ENCODE data around the gene SLC4A9. TPM values are rescaled to one million over a fixed set of nuclear protein-coding genes. Genes with fewer than 3 reads are reported as not detected.
"Not testable (repeated sequence)": the region's sequence is repeated elsewhere in the genome, so short reads cannot be mapped to it uniquely, and the experiment has no call there.

SLC4A9 gene
- polyA plus RNA-seq, 4 donors = 17.6 to 46.5 (median 26.9) TPM

DNA sequence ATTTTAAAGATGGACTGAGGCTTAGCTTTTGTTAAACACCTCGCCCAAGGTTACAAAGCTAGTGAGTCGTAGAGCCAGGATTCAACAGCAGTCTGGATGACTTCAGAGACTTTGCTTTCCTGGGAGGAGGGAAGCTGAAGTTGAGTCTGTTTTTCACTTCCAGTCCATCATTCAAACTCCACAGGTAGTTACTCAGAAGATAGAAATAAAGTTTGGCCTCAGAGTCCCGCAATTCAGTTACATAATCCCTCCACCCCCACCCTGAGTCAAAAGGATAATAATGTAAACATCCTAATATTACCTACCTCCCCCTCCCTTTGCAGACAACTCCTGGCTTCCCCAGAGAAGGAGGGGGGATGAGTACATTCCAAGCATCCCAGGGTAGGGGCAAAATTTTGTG is 21.7 kb upstream of the SLC4A9 start:
- no peak for DNase-seq (ENCODE audit: low read depth in 4 of 4, low spot score in 2 of 4)

DNA sequence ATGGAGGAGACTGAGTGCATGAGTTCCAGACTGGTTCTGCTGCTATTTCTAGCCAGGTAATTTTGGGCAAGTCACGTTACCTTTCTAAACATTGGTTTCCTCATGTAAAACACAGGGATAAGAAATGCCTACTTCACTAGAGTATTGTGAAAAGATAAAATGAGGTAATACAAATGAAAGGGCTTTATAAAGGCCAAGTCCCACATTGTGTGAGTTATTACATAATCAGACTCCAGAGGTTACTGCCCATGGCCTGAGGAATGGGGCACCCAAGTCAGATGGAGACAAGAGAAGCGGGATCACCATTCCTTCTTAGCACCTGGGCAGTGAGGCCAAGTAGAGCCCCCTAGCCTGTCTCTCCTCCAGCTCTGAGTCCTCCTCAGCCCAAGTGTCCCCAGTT is 21.1 kb upstream of the SLC4A9 start:
- no peak for DNase-seq (ENCODE audit: low read depth in 4 of 4, low spot score in 2 of 4)

DNA sequence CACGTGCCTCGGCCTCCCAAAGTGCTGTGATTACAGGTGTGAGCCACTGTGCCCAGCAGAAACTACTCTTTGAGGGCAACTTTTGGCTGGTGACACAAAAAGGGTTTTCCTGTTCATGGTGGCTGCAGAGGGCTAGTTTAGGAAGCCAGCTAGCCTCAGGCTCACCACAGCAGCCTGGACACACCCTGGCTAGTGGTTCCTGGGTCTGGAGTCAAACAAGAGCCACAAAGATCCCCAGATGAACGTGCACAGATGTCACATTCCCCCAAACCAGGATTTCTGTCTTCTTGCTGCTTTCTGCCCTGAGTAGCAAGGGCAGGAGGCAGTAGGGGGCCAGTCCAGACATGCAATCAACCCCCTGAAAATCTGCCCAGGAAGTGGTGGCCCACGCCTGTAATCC is 20.4 kb upstream of the SLC4A9 start:
- no peak for DNase-seq (ENCODE audit: low read depth in 4 of 4, low spot score in 2 of 4)

DNA sequence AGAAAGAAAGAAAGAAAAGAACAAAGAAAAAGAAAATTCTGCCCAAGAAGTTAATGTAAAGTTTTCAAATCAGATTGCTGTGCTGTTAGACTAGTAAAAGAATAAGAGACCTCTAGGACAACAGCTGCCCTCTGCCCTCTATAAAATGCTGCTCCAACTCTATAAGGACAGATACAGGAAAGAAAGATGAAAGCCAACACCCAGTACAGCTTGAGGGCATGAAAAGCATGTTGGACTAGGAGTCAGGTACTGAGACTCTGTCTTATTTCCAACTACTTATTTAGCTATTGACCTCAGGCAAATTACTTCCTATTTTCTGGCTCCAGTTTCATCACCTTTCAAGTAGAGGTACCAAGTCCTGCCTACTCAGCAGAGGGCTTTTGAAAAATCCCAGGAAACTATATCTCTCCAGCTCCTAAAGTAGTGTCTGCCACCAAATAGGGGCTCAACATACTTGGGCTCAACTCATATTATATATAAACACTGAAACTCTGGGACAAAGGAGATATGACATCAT is 19.3 kb upstream of the SLC4A9 start:
- no peak for DNase-seq (ENCODE audit: low read depth in 4 of 4, low spot score in 2 of 4)

DNA sequence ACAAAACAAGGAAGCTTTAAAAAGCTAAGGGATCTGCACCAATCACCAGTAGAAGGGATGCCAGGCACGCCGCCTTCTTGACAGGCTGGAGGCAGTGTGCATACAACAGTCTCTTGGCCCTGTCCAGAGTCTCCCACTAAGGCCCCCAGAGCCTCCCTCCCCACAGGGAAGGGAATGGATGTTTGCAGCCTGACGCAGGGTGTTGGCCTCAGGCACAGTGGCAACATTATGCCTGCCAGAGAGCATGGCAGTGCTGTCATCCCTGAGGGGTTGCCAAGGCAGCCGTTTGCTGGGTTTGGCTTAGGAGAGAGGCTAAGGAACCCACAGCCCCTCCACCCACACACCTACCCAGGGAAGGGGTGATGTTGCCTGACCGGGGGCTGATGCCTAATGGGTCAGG is 18.4 kb upstream of the SLC4A9 start:
- DNase-seq (ENCODE audit: low read depth in 4 of 4, low spot score in 2 of 4) = no peak

DNA sequence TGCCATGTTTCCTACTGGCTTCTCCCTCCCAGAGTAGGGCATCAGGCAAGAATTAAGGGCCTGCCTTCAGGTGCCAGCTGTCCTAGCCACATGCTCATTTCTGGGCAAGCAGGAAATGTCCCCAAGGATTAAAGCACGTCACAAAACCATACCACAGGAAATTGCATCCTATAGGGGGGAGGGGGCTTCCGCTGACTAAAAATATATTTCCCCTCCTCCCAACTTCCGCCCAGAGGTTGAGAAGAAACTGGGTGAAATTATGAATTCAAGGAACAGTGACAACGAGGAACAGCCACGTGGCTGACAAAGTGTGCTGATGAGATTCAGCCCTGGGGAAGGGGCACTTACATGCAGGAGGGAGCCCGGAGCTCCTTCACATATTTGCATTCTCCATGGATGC is 17.7 kb upstream of the SLC4A9 start:
- DNase-seq (ENCODE audit: low read depth in 4 of 4, low spot score in 2 of 4) = no peak

DNA sequence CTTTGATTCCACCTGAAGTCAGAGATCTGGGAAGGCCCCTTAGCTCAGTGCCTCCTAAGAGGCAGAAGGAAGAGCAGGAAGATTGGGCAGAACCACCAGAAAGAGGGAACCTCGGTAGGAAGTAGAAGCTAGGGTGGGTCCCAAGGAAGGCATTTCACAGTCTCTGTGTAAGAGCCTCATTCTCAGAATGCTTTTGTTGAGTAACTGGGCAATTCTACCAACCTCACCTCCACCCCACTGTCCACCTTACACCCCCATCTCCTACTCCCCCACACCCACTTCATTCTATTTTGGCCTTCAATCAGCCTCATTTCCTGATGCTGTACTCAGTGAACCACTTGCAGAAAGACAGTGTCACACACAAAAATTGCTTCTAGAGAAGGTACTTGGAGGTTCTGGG is 17.1 kb upstream of the SLC4A9 start:
- no peak for DNase-seq (ENCODE audit: low read depth in 4 of 4, low spot score in 2 of 4)

DNA sequence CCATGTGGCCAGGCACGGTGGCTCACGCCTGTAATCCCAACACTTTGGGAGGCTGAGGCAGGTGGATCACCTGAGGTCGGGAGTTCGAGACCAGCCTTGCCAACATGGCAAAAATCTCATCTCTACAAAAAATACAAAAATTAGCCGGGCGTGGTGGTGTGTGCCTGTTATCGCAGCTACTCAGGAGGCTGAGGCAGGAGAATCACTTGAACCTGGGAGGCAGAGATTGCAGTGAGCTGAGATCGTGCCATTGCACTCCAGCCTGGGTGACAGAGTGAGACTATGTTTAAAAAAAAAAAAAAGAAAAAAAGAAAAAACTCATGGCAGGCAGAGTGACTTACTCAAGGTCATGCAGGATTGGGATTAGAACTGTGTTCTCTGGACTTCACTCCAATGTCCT is 16.1 kb upstream of the SLC4A9 start:
- not testable (repeated sequence) for DNase-seq (ENCODE audit: low read depth in 4 of 4, low spot score in 2 of 4)

DNA sequence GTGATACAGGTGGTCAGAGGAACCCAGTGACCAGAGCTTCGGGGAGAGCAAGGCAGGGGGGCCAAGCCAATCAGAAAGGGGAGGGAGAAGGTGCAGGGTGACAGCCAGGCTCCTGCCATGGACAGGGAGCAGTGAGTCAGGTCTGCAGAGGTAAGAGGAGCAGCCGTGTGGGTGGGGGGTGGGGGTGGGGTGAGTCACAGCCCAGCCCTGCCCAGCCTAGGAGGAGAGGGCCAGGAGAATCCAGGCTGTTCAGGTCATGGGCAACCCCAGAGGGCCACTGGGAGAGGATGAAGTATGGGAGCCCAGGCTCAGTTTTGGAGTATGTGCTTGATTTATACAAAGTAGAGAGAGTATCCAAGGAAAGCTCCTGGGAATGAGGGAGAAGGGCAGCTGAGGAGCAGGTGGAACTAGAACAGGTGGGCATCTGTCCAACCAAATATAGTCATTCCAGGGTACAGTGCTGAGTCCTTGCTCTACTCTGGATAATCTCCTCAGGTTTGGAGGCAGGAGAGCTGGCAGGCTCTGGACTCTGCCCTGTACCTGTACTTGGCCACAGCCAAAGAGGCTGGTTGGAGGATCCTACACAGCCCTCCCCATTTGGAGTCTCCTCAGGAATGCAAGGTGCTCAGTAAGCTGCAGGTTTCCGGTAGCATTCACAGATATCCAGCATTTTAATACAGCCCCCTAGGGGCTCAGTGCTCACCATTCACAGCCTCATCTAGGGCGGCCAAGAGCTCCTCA is 15.1 kb upstream of the SLC4A9 start:
- no peak for DNase-seq (ENCODE audit: low read depth in 4 of 4, low spot score in 2 of 4)

DNA sequence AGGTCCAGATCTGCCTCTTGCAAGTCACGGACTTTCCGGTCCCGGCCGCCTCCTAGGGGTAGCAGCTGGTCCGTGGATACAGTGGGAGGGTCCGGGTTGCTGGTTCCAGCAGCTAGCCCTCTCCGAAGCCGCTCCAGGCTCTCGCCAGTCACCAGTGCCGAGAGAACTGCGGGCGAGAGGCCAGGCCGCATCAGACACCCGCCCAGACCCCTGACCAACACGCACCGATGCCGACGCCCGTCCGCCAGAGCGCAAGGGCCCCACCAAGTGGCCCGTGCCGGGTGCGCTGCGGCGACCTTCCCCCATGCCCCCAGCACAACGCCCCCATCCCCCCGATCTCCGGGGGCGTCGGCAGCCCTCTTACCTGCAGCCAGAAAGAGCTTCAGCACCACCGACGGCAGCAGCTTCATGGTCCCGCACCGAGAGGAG is 14.1 kb upstream of the SLC4A9 start:
- no peak for DNase-seq (ENCODE audit: low read depth in 4 of 4, low spot score in 2 of 4)

DNA sequence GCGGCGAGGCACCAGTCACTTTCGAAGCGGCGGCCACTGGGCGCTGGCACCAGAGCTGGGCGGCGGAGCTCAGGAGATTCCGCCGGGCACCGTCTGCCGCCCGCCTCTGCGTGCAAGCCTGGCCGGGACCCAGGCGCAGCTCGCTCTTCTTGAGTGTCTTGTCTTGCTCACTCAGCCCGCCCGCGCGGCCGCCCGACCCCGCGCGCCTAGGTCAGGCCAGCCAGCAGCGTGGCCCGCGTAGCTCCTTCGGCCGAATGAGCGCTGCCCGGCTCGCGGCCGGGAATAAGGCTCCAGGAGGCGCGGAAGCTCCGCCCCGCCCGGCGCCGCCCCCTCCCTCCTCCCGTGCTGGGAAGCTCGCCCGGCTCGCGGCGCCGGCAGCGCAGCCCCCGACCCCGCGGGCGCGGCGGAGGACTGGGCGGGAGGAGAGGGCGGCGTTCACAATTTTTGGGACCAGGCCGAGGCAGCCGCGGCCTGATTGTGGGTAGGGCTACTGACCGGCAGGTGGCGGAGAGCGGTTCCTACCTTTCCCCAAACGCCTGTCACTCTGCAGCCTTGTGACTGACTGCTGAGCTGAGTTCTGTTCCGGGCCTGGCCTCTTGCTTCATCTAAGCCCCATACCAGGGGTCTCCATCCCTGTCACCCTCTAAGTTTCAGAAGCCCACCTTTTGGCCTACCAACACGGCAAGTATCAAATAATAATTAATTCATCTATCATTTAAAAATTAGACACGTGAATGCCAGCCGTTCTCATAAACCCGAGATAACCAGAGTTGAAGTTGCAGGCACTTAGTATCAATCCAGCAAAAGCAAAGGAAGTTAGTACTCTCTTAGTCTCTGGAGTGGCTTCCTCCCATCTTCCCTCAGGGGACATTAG is 13.4 kb upstream of the SLC4A9 start, which contains the start of gene HBEGF:
TSS of gene HBEGF (minus strand) at position 256 of the 874 bp plus-strand sequence. CDS start 275 bp downstream, outside the sequence.
- peak in 1 of 4 donors; percentile 65 for DNase-seq (ENCODE audit: low read depth in 4 of 4, low spot score in 2 of 4)

DNA sequence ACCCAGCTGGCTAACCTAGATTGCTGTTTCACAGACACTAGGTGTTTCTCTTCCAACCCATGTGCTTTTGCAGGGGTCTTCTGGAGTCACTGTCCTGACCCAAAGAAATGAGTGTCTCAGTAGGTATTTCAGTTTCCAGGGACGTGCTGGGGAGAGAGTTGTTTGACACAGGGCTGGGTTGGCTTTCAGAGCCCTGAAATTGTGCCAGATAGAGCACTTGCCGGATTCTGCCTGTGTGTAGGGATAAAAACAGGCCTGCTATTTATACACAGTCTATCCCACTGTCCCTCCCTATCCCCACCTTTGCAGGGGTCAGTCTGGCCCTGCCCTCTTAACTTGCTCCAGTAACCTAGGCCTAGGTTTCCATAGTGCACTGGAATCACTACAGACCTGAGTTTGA is 12.6 kb upstream of the SLC4A9 start:
- no peak for DNase-seq (ENCODE audit: low read depth in 4 of 4, low spot score in 2 of 4)

DNA sequence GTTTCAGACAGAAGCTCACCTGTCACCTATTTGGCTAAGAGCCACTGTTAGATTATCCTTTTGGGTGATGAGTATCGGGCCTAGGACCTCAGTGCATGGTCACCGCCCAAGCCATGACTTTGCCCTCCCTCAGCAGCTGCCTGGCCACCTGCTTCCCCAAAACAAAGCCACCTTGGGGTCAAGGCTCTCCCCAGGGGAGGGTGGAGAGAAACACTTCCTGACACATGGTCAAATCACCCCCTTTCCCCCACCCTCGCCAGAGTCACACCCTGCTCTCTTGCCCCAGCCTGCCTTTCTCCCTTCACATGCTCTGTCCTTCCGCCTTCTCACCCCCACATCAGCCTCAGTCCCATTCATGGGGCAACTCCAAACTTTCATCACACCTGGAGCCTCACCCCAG is 11.9 kb upstream of the SLC4A9 start:
- no peak for DNase-seq (ENCODE audit: low read depth in 4 of 4, low spot score in 2 of 4)

DNA sequence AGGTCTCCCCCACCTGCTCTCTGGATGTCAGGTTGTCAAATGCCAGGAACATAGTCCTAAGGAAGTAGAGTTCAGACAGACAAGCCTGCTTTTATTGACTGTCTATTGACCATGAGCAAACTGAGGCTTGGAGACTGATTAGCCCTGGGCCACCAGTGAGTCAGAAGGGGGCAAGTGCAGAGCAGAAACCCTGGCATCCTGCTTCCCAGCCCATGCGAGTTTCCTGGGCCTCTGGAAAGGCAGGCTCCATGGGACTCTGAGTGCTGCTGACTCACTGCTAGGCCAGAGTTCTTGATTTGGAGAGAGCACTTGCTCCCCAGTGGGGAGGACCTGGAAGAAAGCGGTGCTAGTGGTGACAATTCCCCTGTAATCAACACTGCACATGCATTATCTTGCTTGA is 10.8 kb upstream of the SLC4A9 start:
- DNase-seq (ENCODE audit: low read depth in 4 of 4, low spot score in 2 of 4) = no peak

DNA sequence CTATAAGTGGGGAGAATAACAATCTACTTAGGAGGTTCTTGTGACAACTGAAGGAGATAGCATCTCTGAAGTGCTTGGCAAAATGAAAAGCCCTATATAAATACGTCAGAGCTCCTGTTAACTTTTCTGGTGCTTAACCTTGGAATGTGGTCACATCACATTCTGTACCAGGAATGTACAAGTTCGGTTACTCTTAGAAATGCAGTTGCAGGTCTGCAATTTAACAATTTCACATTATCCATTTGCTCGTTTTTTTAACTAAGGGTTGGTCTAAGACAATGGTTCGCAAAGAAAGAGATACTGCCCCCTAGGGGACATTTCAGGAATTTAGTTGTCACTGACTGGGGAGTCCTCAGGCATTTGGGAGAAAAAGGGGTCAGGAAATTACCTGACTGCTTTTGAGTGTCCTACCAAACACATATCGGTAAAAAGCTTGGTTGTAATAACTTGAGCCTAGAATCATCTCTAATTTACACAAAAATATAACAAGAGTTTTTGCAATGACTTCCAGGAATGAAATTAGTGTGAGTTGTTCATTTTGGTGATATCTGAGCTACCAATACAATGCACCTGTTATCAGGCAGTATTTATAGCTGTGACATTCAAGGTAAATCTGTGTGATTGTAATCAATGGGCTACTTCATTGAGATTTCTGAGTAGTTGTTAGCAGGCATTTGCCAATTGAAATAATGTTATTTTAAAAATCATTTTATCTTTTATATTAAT is 8.2 kb upstream of the SLC4A9 start:
- DNase-seq (ENCODE audit: low read depth in 4 of 4, low spot score in 2 of 4) = peak in 1 of 4 donors; percentile 76

DNA sequence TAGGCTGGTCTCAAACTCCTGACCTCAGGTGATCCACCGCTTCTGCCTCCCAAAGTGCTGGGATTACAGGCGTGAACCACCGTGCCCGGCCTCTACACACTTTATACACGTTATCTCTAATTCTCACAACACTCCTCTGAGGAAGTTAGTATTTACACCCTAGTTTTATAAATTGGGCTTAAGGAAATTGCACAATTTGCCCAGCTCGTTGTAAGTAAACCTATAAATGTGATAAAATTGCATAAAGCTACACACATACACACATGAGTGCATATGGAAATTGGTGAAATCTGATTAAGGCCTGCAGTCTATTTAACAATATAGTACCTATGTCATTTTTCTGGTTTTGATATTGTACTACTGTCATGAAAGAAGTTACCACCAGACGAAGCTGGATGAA is 4.4 kb upstream of the SLC4A9 start:
- no peak for DNase-seq (ENCODE audit: low read depth in 4 of 4, low spot score in 2 of 4)

DNA sequence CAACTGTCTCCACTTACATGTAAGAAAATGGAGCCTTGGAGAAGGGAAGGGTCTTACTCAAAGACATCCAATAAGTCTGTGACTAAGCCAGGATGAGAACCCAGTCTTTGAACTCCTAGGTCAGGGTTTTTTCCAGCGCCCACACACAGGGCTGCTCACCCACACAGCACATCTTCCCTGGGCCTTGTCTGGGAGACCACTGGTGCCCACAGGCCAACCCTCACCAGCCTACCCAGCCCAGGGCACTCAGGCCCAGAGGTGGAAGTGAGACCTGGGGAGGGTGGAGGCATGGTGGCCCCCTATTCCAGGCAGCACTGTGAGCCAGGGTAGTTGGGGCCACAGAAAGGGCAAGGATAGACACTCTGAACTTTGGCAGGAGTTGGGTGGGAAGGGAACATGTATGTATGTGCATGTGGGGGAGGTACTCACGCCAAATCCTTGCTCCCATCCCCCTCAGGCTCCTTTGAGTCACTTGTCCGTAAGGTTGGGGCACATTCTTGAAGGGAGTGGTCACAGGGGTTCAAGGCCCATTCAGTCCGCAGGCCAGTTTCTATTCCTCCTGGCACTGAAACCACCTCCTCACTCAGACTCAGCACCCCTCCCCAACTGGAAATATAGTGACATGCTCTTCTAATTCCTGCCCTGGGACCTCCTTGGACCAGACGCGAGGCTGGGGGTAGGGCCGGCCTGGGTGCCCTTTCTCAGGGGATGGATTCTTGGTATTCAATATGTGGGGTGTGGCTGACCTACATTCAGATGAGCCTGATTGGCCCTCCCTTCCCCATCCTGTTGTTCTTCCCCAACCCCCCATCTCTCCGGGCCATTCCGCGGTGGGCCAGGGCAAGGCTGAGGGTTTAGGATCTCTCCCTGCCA is 2.9 kb upstream of the SLC4A9 start:
- DNase-seq (ENCODE audit: low read depth in 4 of 4, low spot score in 2 of 4) = no peak

DNA sequence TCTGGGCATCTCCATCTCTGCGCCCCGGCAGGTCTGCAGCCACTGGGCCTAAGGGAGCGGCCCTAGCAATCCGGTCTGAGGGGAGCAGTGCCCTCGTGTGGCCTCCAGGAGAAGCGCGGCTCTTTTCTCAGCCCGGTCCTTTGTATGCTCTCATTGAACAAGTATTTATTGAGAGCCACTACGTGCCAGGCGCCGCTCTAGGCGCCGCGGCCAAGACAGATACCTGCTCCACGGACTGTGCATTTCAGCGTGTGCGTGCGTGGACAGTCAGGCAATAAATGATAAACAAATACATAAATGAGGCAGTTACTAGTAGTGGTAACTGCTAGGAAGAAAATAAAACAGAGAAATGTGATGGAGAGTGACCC is 2.3 kb upstream of the SLC4A9 start:
- DNase-seq (ENCODE audit: low read depth in 4 of 4, low spot score in 2 of 4) = peak in 3 of 4 donors; percentile 47 to 73 (median 66)

DNA sequence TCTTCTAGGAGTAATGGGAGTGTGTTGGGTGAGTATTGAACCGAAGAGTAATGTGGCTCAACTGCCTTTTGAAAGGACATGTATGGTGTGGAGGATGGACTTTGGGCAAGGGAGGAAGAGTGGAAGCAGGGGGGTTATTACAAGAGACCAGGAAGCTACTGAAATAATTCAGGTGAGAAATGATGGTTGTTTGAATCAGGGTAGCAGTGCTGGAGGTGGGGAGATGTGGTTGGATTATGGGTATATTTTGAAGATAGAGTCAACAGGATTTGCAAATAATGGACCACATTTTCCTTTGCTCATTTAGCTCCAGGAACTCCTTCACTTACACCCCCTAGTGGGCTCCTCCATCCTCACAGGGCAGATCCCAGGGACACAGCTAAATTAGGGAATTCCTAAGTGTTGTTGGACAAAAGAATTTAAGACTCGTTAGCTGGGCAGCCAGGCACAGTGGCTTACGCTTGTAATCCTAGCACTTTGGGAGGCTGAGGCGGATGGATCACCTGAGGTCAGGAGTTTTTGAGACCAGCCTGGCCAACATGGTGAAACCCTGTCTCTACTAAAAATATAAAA is 1.2 kb upstream of the SLC4A9 start:
- no peak for DNase-seq (ENCODE audit: low read depth in 4 of 4, low spot score in 2 of 4)

All from left renal cortex interstitium (tissue), 4 donors.